ENCODE measurements around the gene NHLRC4. TPM values are rescaled to one million over a fixed set of nuclear protein-coding genes. Genes with fewer than 3 reads are reported as not detected.

NHLRC4 gene
- total RNA-seq, 1 donor from 2014 or later: 1.1 TPM

DNA sequence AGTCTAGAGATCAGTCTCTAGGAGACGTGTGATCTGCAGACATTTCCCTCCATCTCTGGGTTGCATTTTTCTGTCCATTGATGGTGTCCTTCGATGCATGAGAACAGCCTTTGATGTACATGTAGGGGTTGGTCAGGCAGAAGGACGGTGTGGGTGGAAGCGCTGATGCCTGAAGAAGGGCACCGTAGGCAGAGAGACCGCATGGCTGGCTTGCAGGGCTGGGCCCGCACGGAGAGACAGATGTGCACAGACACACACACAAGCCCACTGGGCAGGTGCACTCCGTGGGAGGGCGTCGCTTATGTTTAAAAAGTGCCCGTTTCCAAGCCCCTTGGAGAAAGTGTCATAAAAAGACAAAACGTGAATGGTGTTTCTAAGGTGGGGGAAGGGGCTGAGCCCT is 48.3 kb downstream of the NHLRC4 start:
- intact Hi-C loops (cut with micrococcal nuclease): loop anchor here (10.0 kb wide), 1 partner anchor 50 kb away; the partner anchor contains the start of genes NHLRC4, PIGQ and PRR35
- H3K4me3 Mint-ChIP-seq: no peak overlapping the region
- H3K9me3 Mint-ChIP-seq: no peaks in the 10 kb centered on the region
- no peak overlapping the region for H3K27ac Mint-ChIP-seq
- H3K4me1 Mint-ChIP-seq: peaks cover 2% of the 10 kb centered on the region
- DNase-seq: no peak
- no peaks in the 10 kb centered on the region for H3K27me3 Mint-ChIP-seq
- H3K36me3 Mint-ChIP-seq (ENCODE audit: low read depth): no peaks in the 10 kb centered on the region

DNA sequence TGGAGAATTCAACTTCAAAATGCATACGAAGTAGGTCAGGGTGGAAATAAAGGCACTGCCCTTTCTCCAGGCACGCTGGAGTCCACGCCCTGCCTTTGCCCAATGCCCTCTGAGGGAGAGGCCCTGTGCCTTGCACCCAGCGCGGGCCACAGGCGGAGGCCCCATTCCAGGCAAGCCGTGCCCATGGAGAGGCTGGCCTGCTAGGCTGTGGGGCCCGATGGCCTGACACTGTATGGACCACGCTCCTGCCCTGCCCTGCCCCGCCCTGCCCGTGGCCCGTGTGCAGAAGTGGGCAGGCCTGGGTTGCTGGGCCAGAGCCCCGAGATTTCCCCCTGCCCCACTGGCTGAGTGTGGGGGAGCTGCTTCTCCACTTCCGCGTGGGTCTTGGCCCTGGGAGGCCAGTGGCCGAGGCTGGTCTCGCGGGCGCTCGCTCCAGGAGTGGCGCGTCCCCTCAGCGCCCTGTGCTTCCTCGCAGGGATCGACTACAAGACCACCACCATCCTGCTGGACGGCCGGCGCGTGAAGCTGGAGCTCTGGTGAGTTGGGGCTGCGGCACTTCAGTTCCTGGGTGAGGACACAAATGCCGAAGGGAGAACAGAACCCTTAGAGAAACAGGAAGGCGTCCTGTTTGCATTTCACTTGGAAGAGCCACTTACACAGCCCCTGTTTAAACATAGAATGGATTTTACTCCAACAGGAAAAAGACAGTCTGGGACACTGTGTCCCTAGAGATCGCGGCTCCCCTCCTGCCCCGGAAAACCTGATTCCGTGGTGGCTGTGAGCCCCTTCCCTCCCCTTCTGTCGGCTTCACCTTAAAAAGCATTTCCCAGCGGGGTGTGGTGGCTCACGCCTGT is 50.2 kb downstream of the NHLRC4 start:
- no peaks in the 10 kb centered on the region for H3K27me3 Mint-ChIP-seq
- no peak overlapping the region for H3K4me3 Mint-ChIP-seq
- DNase-seq: no peak
- H3K4me1 Mint-ChIP-seq: no peaks in the 10 kb centered on the region
- intact Hi-C loops (cut with micrococcal nuclease): loop anchor here (10.0 kb wide), 1 partner anchor 52 kb away; the partner anchor contains the start of genes NHLRC4, PIGQ and PRR35
- H3K36me3 Mint-ChIP-seq (ENCODE audit: low read depth): no peaks in the 10 kb centered on the region
- H3K9me3 Mint-ChIP-seq: no peaks in the 10 kb centered on the region
- no peak overlapping the region for H3K27ac Mint-ChIP-seq

DNA sequence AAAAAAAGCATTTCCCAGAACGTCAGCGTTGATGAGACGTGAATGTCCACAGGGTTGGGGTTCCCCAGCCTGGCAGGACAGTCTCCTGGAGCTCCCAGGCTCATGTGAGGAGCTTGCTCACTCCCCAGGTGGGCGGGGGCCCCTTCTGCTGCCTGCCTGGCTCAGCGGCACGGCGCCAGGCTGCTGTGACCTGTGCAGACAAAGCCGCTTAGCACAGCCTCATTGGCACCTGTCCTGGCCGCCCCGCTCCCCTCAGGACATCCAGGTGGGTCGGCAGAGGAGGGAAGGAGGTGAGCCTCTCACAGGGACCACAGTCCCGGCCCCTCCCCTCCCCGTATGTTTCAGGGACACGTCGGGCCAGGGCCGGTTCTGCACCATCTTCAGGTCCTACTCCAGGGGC is 51.0 kb downstream of the NHLRC4 start:
- no peak overlapping the region for H3K27ac Mint-ChIP-seq
- intact Hi-C loops (cut with micrococcal nuclease): loop anchor here (10.0 kb wide), 1 partner anchor 53 kb away; the partner anchor contains the start of genes NHLRC4, PIGQ and PRR35
- H3K9me3 Mint-ChIP-seq: no peaks in the 10 kb centered on the region
- H3K4me3 Mint-ChIP-seq: no peak overlapping the region
- H3K36me3 Mint-ChIP-seq (ENCODE audit: low read depth): no peaks in the 10 kb centered on the region
- no peak for DNase-seq
- no peaks in the 10 kb centered on the region for H3K27me3 Mint-ChIP-seq
- no peaks in the 10 kb centered on the region for H3K4me1 Mint-ChIP-seq

Other genes starting within 250 kb of the NHLRC4 start
- 26.7 and 27.9 TPM in 2 replicates for gene AXIN1, start 214.3 kb upstream of the NHLRC4 start, total RNA-seq
- gene MRPL28, start 196.5 kb upstream of the NHLRC4 start, total RNA-seq: 106 and 109 TPM in 2 replicates
- 34.1 and 37.8 TPM in 2 replicates for gene PGAP6, start 185.0 kb upstream of the NHLRC4 start, total RNA-seq
- gene NME4, start 169.8 kb upstream of the NHLRC4 start, total RNA-seq: 64.3 and 64.8 TPM in 2 replicates
- 17.6 and 18.5 TPM in 2 replicates for gene DECR2, start 165.1 kb upstream of the NHLRC4 start, total RNA-seq
- 40.2 and 40.5 TPM in 2 replicates for gene RAB11FIP3, start 141.4 kb upstream of the NHLRC4 start, total RNA-seq
- gene CAPN15, start 39.3 kb upstream of the NHLRC4 start, total RNA-seq: 121 and 124 TPM in 2 replicates
- not detected in 2 replicates for gene PRR35, start 6.6 kb upstream of the NHLRC4 start, total RNA-seq
- gene PIGQ, start 3.0 kb downstream of the NHLRC4 start, total RNA-seq: 43.2 and 50.3 TPM in 2 replicates
- 12.5 and 16.5 TPM in 2 replicates for gene RAB40C, start 23.1 kb downstream of the NHLRC4 start, total RNA-seq
- gene WFIKKN1, start 64.0 kb downstream of the NHLRC4 start, total RNA-seq: 0.44 and 0.45 TPM in 2 replicates
- 146 and 153 TPM in 2 replicates for gene METTL26, start 69.3 kb downstream of the NHLRC4 start, total RNA-seq
- gene MCRIP2, start 74.8 kb downstream of the NHLRC4 start, total RNA-seq: 71.2 and 73.0 TPM in 2 replicates
- gene WDR90, start 82.4 kb downstream of the NHLRC4 start, total RNA-seq: 99.9 and 111 TPM in 2 replicates
- 172 and 183 TPM in 2 replicates for gene RHOT2, start 101.1 kb downstream of the NHLRC4 start, total RNA-seq
- gene RHBDL1, start 108.7 kb downstream of the NHLRC4 start, total RNA-seq: 1.1 and 1.2 TPM in 2 replicates
- gene STUB1, start 113.4 kb downstream of the NHLRC4 start, total RNA-seq: 90.2 and 93.8 TPM in 2 replicates
- gene JMJD8, start 117.3 kb downstream of the NHLRC4 start, total RNA-seq: 60.3 and 61.1 TPM in 2 replicates
- 22.4 and 24.1 TPM in 2 replicates for gene WDR24, start 123.4 kb downstream of the NHLRC4 start, total RNA-seq
- 6.4 and 6.8 TPM in 2 replicates for gene FBXL16, start 138.8 kb downstream of the NHLRC4 start, total RNA-seq
- 27.7 and 30.2 TPM in 2 replicates for gene METRN, start 148.1 kb downstream of the NHLRC4 start, total RNA-seq
- gene ANTKMT, start 154.1 kb downstream of the NHLRC4 start, total RNA-seq: 38.5 and 56.3 TPM in 2 replicates
- gene CCDC78, start 159.4 kb downstream of the NHLRC4 start, total RNA-seq: 6.9 and 8.0 TPM in 2 replicates
- 13.1 and 20.9 TPM in 2 replicates for gene HAGHL, start 160.1 kb downstream of the NHLRC4 start, total RNA-seq
- 39.5 and 42.5 TPM in 2 replicates for gene CIAO3, start 174.0 kb downstream of the NHLRC4 start, total RNA-seq
- gene MSLN, start 193.7 kb downstream of the NHLRC4 start, total RNA-seq: not detected in 2 replicates
- gene RPUSD1, start 221.4 kb downstream of the NHLRC4 start, total RNA-seq: 43.9 and 45.0 TPM in 2 replicates
- gene CHTF18, start 221.6 kb downstream of the NHLRC4 start, total RNA-seq: 141 and 147 TPM in 2 replicates
- gene GNG13, start 233.7 kb downstream of the NHLRC4 start, total RNA-seq: not detected in 2 replicates

Measured in activated CD4-positive, alpha-beta T cell treated with anti-CD3 and anti-CD28 coated beads, Interleukin-2, amount 10 ng/mL, durations not matched to agents 24 days and 14 days (primary cell).